Mesothelial cell of epicardium (in vitro differentiated cells): ENCODE measurements around the gene HBA1. TPM values are rescaled to one million over a fixed set of nuclear protein-coding genes. Genes with fewer than 3 reads are reported as not detected.
"Not testable (repeated sequence)": the region's sequence is repeated elsewhere in the genome, so short reads cannot be mapped to it uniquely, and the experiment has no call there.

ENCODE experiments used
- DNase-seq, 2 experiments: peaks; one replicate each; pipeline ENCODE4 v3.0.0; 2021; ENCODE audit warnings: low spot score in 2 of 2; ENCODE audit not compliant: unreplicated experiment in 2 of 2
- H3K27ac Mint-ChIP-seq: 2 replicates; pipeline ENCODE4 v1.8.0; 2021; ENCODE audit warnings: mixed read lengths
- H3K27me3 Mint-ChIP-seq: 2 replicates; pipeline ENCODE4 v1.8.0; 2021; ENCODE audit warnings: low read depth, mixed read lengths
- H3K36me3 Mint-ChIP-seq: 2 replicates; pipeline ENCODE4 v1.8.0; 2021; ENCODE audit warnings: mixed read lengths
- H3K4me1 Mint-ChIP-seq: 2 replicates; pipeline ENCODE4 v1.8.0; 2021; ENCODE audit warnings: mixed read lengths
- H3K4me3 Mint-ChIP-seq: 2 replicates; pipeline ENCODE4 v1.8.0; 2021; ENCODE audit warnings: mild to moderate bottlenecking, moderate library complexity, mixed read lengths
- H3K9me3 Mint-ChIP-seq: 2 replicates; pipeline ENCODE4 v1.8.0; 2021; ENCODE audit warnings: mixed read lengths
- total RNA-seq: library from RNA; stranded (reverse); gene quantifications from 3 replicates; pipeline ENCODE4 v1.2.1, GENCODE V29; 2021
- TF ChIP-seq, protein P1 (sequence below): fragments of 200-600 bp; sonication (generic); IDR thresholded peaks from one replicate; pipeline ENCODE4 v1.5.0; 2021; ENCODE audit warnings: antibody characterized with exemption; ENCODE audit not compliant: unreplicated experiment

Gene HBA1
- total RNA-seq, 1 donor from 2014 or later: not detected

DNA sequence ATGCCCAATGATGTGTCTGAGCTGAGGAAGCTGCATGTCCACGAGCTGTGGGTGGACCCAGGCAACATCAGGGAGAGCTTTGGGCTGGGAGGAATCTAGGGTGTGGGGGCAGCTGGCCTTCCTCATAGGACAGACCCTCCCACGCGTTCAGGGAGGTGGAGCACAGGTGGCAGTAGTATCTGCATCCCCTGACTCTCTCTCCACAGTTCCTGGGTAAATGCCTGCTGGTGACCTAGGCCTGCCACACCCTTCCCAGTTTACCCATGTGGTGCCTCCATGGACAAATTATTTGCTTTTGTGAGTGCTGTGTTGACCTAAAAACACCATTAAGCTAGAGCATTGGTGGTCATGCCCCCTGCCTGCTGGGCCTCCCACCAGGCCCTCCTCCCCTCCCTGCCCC, 7.5 kb upstream of the HBA1 start:
- no peaks in the 10 kb centered on the region for H3K9me3 Mint-ChIP-seq
- no peak overlapping the region for H3K27ac Mint-ChIP-seq
- H3K4me1 Mint-ChIP-seq: no peaks in the 10 kb centered on the region
- peaks cover 76% of the 10 kb centered on the region for H3K27me3 Mint-ChIP-seq
- TF ChIP-seq, protein P1, sequence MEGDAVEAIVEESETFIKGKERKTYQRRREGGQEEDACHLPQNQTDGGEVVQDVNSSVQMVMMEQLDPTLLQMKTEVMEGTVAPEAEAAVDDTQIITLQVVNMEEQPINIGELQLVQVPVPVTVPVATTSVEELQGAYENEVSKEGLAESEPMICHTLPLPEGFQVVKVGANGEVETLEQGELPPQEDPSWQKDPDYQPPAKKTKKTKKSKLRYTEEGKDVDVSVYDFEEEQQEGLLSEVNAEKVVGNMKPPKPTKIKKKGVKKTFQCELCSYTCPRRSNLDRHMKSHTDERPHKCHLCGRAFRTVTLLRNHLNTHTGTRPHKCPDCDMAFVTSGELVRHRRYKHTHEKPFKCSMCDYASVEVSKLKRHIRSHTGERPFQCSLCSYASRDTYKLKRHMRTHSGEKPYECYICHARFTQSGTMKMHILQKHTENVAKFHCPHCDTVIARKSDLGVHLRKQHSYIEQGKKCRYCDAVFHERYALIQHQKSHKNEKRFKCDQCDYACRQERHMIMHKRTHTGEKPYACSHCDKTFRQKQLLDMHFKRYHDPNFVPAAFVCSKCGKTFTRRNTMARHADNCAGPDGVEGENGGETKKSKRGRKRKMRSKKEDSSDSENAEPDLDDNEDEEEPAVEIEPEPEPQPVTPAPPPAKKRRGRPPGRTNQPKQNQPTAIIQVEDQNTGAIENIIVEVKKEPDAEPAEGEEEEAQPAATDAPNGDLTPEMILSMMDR: no peak
- no peak overlapping the region for H3K4me3 Mint-ChIP-seq
- H3K36me3 Mint-ChIP-seq: no peaks in the 10 kb centered on the region
- no peak for DNase-seq

DNA sequence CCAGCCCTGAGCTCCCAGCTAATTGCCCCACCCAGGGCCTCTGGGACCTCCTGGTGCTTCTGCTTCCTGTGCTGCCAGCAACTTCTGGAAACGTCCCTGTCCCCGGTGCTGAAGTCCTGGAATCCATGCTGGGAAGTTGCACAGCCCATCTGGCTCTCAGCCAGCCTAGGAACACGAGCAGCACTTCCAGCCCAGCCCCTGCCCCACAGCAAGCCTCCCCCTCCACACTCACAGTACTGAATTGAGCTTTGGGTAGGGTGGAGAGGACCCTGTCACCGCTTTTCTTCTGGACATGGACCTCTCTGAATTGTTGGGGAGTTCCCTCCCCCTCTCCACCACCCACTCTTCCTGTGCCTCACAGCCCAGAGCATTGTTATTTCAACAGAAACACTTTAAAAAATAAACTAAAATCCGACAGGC, 6.4 kb upstream of the HBA1 start:
- not testable (repeated sequence) for H3K27ac Mint-ChIP-seq, H3K9me3 Mint-ChIP-seq, H3K4me3 Mint-ChIP-seq, H3K4me1 Mint-ChIP-seq, H3K36me3 Mint-ChIP-seq
- H3K27me3 Mint-ChIP-seq: peaks cover 84% of the 10 kb centered on the region
- DNase-seq: peak in 1 of 2 experiments; percentile 69

DNA sequence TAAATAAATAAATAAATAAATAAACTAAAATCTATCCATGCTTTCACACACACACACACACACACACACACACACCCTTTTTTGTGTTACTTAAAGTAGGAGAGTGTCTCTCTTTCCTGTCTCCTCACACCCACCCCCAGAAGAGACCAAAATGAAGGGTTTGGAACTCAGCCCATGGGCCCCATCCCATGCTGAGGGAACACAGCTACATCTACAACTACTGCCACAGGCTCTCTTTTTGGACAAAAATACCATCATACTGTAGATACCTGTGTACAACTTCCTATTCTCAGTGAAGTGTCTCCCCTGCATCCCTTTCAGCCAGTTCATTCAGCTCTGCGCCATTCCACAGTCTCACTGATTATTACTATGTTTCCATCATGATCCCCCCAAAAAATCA, 5.7 kb upstream of the HBA1 start:
- Mint-ChIP-seq H3K27me3 (peaks cover 84% of the 10 kb centered on the region), H3K9me3 (no peaks in the 10 kb centered on the region), H3K27ac (no peak overlapping the region), H3K36me3 (no peaks in the 10 kb centered on the region), H3K4me1 (no peaks in the 10 kb centered on the region), H3K4me3 (no peak overlapping the region)
- no peak for DNase-seq
- TF ChIP-seq, protein P1: no peak

DNA sequence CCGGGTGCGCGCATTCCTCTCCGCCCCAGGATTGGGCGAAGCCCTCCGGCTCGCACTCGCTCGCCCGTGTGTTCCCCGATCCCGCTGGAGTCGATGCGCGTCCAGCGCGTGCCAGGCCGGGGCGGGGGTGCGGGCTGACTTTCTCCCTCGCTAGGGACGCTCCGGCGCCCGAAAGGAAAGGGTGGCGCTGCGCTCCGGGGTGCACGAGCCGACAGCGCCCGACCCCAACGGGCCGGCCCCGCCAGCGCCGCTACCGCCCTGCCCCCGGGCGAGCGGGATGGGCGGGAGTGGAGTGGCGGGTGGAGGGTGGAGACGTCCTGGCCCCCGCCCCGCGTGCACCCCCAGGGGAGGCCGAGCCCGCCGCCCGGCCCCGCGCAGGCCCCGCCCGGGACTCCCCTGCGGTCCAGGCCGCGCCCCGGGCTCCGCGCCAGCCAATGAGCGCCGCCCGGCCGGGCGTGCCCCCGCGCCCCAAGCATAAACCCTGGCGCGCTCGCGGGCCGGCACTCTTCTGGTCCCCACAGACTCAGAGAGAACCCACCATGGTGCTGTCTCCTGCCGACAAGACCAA, 4.0 kb upstream of the HBA1 start, which contains the start of gene HBA2:
HBA2 (plus strand) TSS at position 503 of the 568 bp plus-strand sequence; CDS start at position 540, 37 bp downstream.
- not testable (repeated sequence) for DNase-seq, H3K4me3 Mint-ChIP-seq, H3K36me3 Mint-ChIP-seq, H3K9me3 Mint-ChIP-seq, H3K27ac Mint-ChIP-seq, H3K4me1 Mint-ChIP-seq
- peaks cover 77% of the 10 kb centered on the region for H3K27me3 Mint-ChIP-seq

DNA sequence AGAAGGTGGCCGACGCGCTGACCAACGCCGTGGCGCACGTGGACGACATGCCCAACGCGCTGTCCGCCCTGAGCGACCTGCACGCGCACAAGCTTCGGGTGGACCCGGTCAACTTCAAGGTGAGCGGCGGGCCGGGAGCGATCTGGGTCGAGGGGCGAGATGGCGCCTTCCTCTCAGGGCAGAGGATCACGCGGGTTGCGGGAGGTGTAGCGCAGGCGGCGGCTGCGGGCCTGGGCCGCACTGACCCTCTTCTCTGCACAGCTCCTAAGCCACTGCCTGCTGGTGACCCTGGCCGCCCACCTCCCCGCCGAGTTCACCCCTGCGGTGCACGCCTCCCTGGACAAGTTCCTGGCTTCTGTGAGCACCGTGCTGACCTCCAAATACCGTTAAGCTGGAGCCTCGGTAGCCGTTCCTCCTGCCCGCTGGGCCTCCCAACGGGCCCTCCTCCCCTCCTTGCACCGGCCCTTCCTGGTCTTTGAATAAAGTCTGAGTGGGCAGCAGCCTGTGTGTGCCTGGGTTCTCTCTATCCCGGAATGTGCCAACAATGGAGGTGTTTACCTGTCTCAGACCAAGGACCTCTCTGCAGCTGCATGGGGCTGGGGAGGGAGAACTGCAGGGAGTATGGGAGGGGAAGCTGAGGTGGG, 3.1 kb upstream of the HBA1 start:
- peaks cover 77% of the 10 kb centered on the region for H3K27me3 Mint-ChIP-seq
- H3K9me3 Mint-ChIP-seq, H3K4me3 Mint-ChIP-seq, DNase-seq, H3K36me3 Mint-ChIP-seq, H3K4me1 Mint-ChIP-seq, H3K27ac Mint-ChIP-seq: not testable (repeated sequence)

DNA sequence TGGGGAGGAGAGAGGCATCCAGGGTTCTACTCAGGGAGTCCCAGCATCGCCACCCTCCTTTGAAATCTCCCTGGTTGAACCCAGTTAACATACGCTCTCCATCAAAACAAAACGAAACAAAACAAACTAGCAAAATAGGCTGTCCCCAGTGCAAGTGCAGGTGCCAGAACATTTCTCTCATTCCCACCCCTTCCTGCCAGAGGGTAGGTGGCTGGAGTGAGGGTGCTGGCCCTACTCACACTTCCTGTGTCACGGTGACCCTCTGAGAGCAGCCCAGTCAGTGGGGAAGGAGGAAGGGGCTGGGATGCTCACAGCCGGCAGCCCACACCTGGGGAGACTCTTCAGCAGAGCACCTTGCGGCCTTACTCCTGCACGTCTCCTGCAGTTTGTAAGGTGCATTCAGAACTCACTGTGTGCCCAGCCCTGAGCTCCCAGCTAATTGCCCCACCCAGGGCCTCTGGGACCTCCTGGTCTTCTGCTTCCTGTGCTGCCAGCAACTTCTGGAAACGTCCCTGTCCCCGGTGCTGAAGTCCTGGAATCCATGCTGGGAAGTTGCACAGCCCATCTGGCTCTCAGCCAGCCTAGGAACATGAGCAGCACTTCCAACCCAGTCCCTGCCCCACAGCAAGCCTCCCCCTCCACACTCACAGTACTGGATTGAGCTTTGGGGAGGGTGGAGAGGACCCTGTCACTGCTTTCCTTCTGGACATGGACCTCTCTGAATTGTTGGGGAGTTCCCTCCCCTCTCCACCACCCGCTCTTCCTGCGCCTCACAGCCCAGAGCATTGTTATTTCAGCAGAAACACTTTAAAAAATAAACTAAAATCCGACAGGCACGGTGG, 2.3 kb upstream of the HBA1 start:
- not testable (repeated sequence) for DNase-seq, H3K4me1 Mint-ChIP-seq, H3K27ac Mint-ChIP-seq, H3K36me3 Mint-ChIP-seq, H3K9me3 Mint-ChIP-seq
- peak overlapping the region; percentile 0 for H3K4me3 Mint-ChIP-seq
- peaks cover 75% of the 10 kb centered on the region for H3K27me3 Mint-ChIP-seq

DNA sequence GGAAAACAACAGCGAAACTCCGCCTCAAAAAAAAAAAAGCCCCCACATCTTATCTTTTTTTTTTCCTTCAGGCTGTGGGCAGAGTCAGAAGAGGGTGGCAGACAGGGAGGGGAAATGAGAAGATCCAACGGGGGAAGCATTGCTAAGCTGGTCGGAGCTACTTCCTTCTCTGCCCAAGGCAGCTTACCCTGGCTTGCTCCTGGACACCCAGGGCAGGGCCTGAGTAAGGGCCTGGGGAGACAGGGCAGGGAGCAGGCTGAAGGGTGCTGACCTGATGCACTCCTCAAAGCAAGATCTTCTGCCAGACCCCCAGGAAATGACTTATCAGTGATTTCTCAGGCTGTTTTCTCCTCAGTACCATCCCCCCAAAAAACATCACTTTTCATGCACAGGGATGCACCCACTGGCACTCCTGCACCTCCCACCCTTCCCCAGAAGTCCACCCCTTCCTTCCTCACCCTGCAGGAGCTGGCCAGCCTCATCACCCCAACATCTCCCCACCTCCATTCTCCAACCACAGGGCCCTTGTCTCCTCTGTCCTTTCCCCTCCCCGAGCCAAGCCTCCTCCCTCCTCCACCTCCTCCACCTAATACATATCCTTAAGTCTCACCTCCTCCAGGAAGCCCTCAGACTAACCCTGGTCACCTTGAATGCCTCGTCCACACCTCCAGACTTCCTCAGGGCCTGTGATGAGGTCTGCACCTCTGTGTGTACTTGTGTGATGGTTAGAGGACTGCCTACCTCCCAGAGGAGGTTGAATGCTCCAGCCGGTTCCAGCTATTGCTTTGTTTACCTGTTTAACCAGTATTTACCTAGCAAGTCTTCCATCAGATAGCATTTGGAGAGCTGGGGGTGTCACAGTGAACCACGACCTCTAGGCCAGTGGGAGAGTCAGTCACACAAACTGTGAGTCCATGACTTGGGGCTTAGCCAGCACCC, 1.2 kb upstream of the HBA1 start:
- Mint-ChIP-seq H3K9me3 (no peaks in the 10 kb centered on the region), H3K4me1 (no peaks in the 10 kb centered on the region), H3K27ac (no peak overlapping the region), H3K36me3 (no peaks in the 10 kb centered on the region), H3K4me3 (no peak overlapping the region), H3K27me3 (peaks cover 74% of the 10 kb centered on the region)
- no peak for DNase-seq
- TF ChIP-seq, protein P1: no peak

DNA sequence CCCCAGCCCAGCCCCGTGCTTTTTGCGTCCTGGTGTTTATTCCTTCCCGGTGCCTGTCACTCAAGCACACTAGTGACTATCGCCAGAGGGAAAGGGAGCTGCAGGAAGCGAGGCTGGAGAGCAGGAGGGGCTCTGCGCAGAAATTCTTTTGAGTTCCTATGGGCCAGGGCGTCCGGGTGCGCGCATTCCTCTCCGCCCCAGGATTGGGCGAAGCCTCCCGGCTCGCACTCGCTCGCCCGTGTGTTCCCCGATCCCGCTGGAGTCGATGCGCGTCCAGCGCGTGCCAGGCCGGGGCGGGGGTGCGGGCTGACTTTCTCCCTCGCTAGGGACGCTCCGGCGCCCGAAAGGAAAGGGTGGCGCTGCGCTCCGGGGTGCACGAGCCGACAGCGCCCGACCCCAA, 474 bp upstream of the HBA1 start:
- DNase-seq, H3K27ac Mint-ChIP-seq, H3K36me3 Mint-ChIP-seq, H3K4me1 Mint-ChIP-seq, H3K9me3 Mint-ChIP-seq, H3K4me3 Mint-ChIP-seq: not testable (repeated sequence)
- H3K27me3 Mint-ChIP-seq: peaks cover 68% of the 10 kb centered on the region
